Spleen (tissue), 11 donors: ENCODE data around the gene NDUFS8. TPM values are rescaled to one million over a fixed set of nuclear protein-coding genes. Genes with fewer than 3 reads are reported as not detected.
"Not testable (repeated sequence)": the region's sequence is repeated elsewhere in the genome, so short reads cannot be mapped to it uniquely, and the experiment has no call there.

Experiments
- DNase-seq: peaks from one replicate; pipeline ENCODE4 v3.0.0-alpha.2; 2020
- H3K27ac ChIP-seq, 8 donors: fragments of 200-600 bp; sonication (generic) in 7 of 8; 1 replicate in 4 of 8; 2 replicates in 4 of 8; pipeline versions ENCODE4 v1.5.0 to v1.8.0; 2016 to 2021; ENCODE audit warnings: inconsistent platforms in 4 of 8, mild to moderate bottlenecking in 4 of 8, moderate library complexity in 1 of 8
- H3K27me3 ChIP-seq, 7 donors: fragments of 200-600 bp; sonication (generic) in 6 of 7; replicated peaks in 1 of 7; 1 replicate in 4 of 7; 2 replicates in 3 of 7; pipeline versions ENCODE4 v1.5.0 to v1.8.0; 2016 to 2021; ENCODE audit warnings: inconsistent platforms in 3 of 7, mild to moderate bottlenecking in 1 of 7
- H3K36me3 ChIP-seq, 6 donors: fragments of 200-600 bp; sonication (generic) in 5 of 6; 1 replicate in 4 of 6; 2 replicates in 2 of 6; pipeline versions ENCODE4 v1.5.0 to v1.8.0; 2016 to 2021; ENCODE audit warnings: inconsistent platforms in 2 of 6
- H3K4me1 ChIP-seq, 6 donors: fragments of 200-600 bp; sonication (generic) in 5 of 6; 1 replicate in 3 of 6; 2 replicates in 3 of 6; pipeline versions ENCODE4 v1.5.0 to v1.8.0; 2016 to 2021; ENCODE audit warnings: inconsistent platforms in 3 of 6
- H3K4me3 ChIP-seq, 8 donors: fragments of 200-600 bp; sonication (generic) in 7 of 8; 1 replicate in 4 of 8; 2 replicates in 4 of 8; pipeline versions ENCODE4 v1.5.0 to v1.8.0; 2016 to 2021; ENCODE audit warnings: inconsistent platforms in 4 of 8, mild to moderate bottlenecking in 4 of 8, moderate library complexity in 2 of 8
- H3K9me3 ChIP-seq, 8 donors: fragments of 200-600 bp; sonication (generic) in 7 of 8; 1 replicate in 4 of 8; 2 replicates in 4 of 8; pipeline versions ENCODE4 v1.5.0 to v1.8.0; 2016 to 2021; ENCODE audit warnings: inconsistent platforms in 4 of 8
- CTCF ChIP-seq, 11 experiments: fragments of 200-600 bp in 7 of 11; fragments of 450-650 bp in 4 of 11; sonication (generic) in 4 of 11; IDR thresholded peaks in 8 of 11; conservative IDR thresholded peaks in 3 of 11; 1 replicate in 7 of 11; 2 replicates in 4 of 11; pipeline versions ENCODE4 v1.4.0 to v1.8.0; 2016 to 2021; ENCODE audit warnings: antibody characterized with exemption in 11 of 11, inconsistent platforms in 4 of 11, mild to moderate bottlenecking in 1 of 11
- POLR2AphosphoS5 ChIP-seq, 3 donors: sonication (generic); formaldehyde crosslinking; IDR thresholded peaks; one replicate each; pipeline ENCODE4 v1.5.1; 2017; ENCODE audit warnings: antibody characterized with exemption in 3 of 3
- WGBS, 5 donors: extraction: QIAGEN DNeasy Blood & Tissue Kit in 3 of 5; methylation state at CpG; one replicate each; pipeline versions ENCODE4 v1.1.5 to v1.1.7; 2013 to 2018; 5-methylcytosine and 5-hydroxymethylcytosine counted together
- intact Hi-C: fragments of 100-400 bp; cut with DNase I; formaldehyde crosslinking; loops from one replicate; pipeline ENCODE4 v1.15.0; 2023; ENCODE audit warnings: low total_unique reads
- polyA plus RNA-seq, 3 donors: library from polyadenylated mRNA; stranded (reverse); fragments of 200-250 nt; gene quantifications; one replicate each; pipeline ENCODE4 v1.2.1, GENCODE V29; 2013
- total RNA-seq, 7 donors: library from RNA; depleted of rRNA in 3 of 7; stranded (reverse); fragments of >200 nt in 3 of 7; fragmentation: NEBNext Ultra II Directional in 4 of 7; extraction: Animal tissue kit (Norgen Biotek cat#: 25700) in 4 of 7; gene quantifications; one replicate each; pipeline versions ENCODE4 v1.1.0 to v1.2.1, GENCODE V29; 2016 to 2021
- donor health status: healthy with polysubstance abuse.
- donor health status: DM: no; HTN: no; CAD: no; lungs with moderate emphysema.
- donor health status: DM: no; HTN: no; CAD: no.
- donor health status: Bipolar disorder and iron deficiency.
- donor health status: healthy.
- donor health status: DM: no; HTN: no; CAD: no.
- donor health status: DM: yes; HTN: yes; CAD: no.

Gene NDUFS8
- total and polyA plus RNA-seq, 10 donors = 75.4 to 132 (median 95.1) TPM

GRCh38 chr11:67990546-67991346 is 39.7 kb upstream of the NDUFS8 start:
- intact Hi-C loops, H3K9me3 ChIP-seq, H3K27ac ChIP-seq, DNase-seq: not testable (repeated sequence)
- Histone ChIP-seq H3K27me3 (peaks cover 0 to 13% (median 4%) of the 10 kb centered on the region in 7 donors), H3K4me1 (peaks cover 0 to 30% (median 16%) of the 10 kb centered on the region in 6 donors), H3K4me3 (peak overlapping the region in 1 of 8 donors; percentile 42), H3K36me3 (peaks cover 0 to 47% (median 7%) of the 10 kb centered on the region in 6 donors)
- TF ChIP-seq POLR2AphosphoS5 (IDR thresholded peaks at IDR 0.05) = peak; percentile 29 to 78 (median 52)
- 25 to 39% (median 33%) methylated on average over 21 to 50 of the region's 58 CpGs for WGBS, 5 donors

DNA sequence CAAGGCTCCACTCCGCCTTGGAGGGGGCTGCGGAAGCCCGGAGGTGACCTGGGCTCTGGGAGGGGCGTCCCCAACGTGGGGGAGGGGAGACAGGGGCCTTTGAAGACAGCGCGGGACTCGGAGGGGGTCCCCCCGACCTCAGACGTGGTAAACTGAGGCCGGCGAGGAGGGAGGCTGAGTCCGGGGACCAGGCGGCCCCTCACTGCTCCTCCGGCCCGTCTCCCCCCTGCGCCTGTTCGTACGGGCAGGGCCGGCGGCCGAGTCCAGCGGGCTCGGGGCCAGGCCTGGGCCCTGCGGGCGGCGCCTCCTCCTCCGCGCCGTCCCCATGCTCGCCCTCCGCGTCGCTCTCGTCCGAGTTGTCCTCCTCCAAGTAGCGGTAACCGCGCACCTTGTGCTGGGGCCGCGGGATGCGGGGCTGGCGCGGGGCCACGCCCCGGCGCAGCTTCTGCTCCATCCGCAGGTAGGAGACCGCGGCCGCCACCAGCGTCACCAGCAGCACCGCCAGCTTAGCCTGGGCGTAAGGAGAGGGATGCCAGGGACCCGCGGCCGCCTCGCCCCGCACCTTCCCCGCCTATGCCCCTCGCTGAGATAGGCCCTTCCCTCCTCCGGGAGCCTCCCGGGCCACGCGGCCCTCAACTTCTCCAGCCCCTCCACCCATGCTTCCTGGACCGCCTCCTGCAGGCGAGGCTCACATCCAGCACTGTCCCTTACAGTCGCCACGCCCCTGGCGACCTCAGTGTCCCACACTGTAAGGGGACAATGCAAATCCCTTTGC is 38.9 kb upstream of the NDUFS8 start:
- peaks cover 0 to 38% (median 23%) of the 10 kb centered on the region in 6 donors for H3K4me1 ChIP-seq
- DNase-seq, intact Hi-C loops, H3K9me3 ChIP-seq, H3K27ac ChIP-seq: not testable (repeated sequence)
- 45 to 68% (median 52%) methylated on average over 17 to 70 of the region's 70 CpGs for WGBS, 5 donors
- peak overlapping the region in 2 of 8 donors; percentile 19 to 42 for H3K4me3 ChIP-seq
- peak in 2 of 3 donors; percentile 28 to 54 for TF ChIP-seq POLR2AphosphoS5 (IDR thresholded peaks at IDR 0.05)
- H3K27me3 ChIP-seq = peaks cover 0 to 13% (median 4%) of the 10 kb centered on the region in 7 donors
- peaks cover 0 to 55% (median 14%) of the 10 kb centered on the region in 6 donors for H3K36me3 ChIP-seq

DNA sequence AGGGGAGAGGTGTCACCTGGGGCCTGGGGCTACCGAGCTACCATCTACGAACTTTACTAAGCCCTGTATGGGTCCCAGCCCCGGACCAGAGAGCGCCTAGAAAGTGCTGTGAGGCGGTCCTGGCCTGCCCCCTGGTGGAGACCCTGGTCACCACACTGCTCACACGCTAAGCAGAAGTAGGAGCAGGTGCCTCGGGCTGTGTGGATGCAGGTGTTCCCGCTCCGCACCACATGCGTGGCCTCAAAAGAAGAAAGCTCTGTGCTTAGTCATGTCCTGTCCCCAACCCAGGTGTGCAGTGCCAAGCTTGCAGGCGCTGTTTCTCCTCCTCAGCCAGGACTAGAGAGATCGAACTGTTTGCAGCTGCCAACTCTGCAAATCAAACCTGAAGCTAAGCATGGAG is 36.7 kb upstream of the NDUFS8 start:
- Histone ChIP-seq H3K36me3 (peaks cover 0 to 78% (median 20%) of the 10 kb centered on the region in 6 donors), H3K27ac (peak overlapping the region in 1 of 8 donors; percentile 46), H3K27me3 (peaks cover 0 to 13% (median 4%) of the 10 kb centered on the region in 7 donors), H3K4me1 (peaks cover 0 to 61% (median 45%) of the 10 kb centered on the region in 6 donors)
- DNase-seq = peak; percentile 90
- H3K9me3 ChIP-seq, H3K4me3 ChIP-seq, intact Hi-C loops: not testable (repeated sequence)
- 22 to 60% (median 28%) methylated on average over 5 to 12 of the region's 12 CpGs; no CpG with 5 or more reads in 1 of the 5 donors for WGBS, 5 donors
- TF ChIP-seq POLR2AphosphoS5 (IDR thresholded peaks at IDR 0.05) = peak; percentile 61 to 77 (median 76)
- TF ChIP-seq CTCF (IDR thresholded peaks at IDR 0.05 in 8 of 11, conservative IDR thresholded peaks at IDR 0.05 in 3 of 11) = peak; percentile 36 to 85 (median 72)

- Histone ChIP-seq H3K27me3 (peaks cover 0 to 13% (median 4%) of the 10 kb centered on the region in 7 donors), H3K36me3 (peaks cover 0 to 84% (median 26%) of the 10 kb centered on the region in 6 donors), H3K4me1 (peaks cover 3 to 66% (median 51%) of the 10 kb centered on the region in 6 donors), H3K27ac (peak overlapping the region in 1 of 8 donors; percentile 46)
- H3K9me3 ChIP-seq, intact Hi-C loops, H3K4me3 ChIP-seq, DNase-seq: not testable (repeated sequence)
- WGBS, 5 donors = 81 to 98% (median 92%) methylated on average over 2 to 5 of the region's 5 CpGs
Measured at GRCh38 chr11:67994387-67994786, 36.1 kb upstream of the NDUFS8 start.

DNA sequence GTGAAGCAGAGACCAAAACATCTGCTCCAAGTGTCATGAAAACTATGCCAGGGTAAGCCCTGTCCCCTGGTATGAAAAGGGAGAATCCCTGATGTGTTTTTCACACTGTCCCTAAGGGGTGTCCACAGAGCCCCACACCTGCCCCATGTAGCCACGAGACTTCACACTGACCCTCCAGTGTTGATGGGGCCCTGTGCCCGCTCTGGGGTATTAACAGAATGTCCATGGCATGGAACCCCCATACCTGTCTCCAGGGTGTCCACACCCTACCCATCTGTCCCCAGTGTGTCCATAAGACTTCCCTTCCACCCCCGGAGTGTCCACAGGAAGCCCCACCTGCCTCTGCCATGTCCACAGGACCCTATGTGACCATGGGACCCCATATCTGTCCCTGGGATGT is 35.4 kb upstream of the NDUFS8 start:
- not testable (repeated sequence) for H3K4me3 ChIP-seq

More for the DNA sequence above, 35.4 kb upstream of the NDUFS8 start:
- 92 to 100% (median 95%) methylated on average over 2 to 3 of the region's 3 CpGs; no CpG with 5 or more reads in 1 of the 5 donors for WGBS, 5 donors
- Histone ChIP-seq H3K36me3 (peaks cover 0 to 91% (median 27%) of the 10 kb centered on the region in 6 donors), H3K27me3 (peaks cover 0 to 13% (median 4%) of the 10 kb centered on the region in 7 donors), H3K4me1 (peaks cover 3 to 74% (median 58%) of the 10 kb centered on the region in 6 donors)
- H3K9me3 ChIP-seq, DNase-seq, H3K27ac ChIP-seq, intact Hi-C loops: not testable (repeated sequence)
